GM23338 (cell line): ENCODE measurements around the gene DRG2. TPM values are rescaled to one million over a fixed set of nuclear protein-coding genes. Genes with fewer than 3 reads are reported as not detected.

ENCODE experiments used
- polyA plus RNA-seq: library from polyadenylated mRNA; unstranded; fragments of >200 nt; fragmentation: Nextera tagmentation; extraction: Ambion mirVana; gene quantifications from 2 replicates; pipeline ENCODE4 v1.2.1, GENCODE V29; 2016
- total RNA-seq: library from RNA; depleted of rRNA; stranded (reverse); fragments of >200 nt; shearing (Covaris generic); gene quantifications from 2 replicates; pipeline ENCODE4 v1.2.3, GENCODE V29; 2014; rRNA removed

The DRG2 gene
- total and polyA plus RNA-seq, 2 experiments from 2014 or later, result 36.2 to 48.0 TPM

Other genes with a start within 250 kb of the DRG2 start
- 3.0 and 3.3 TPM in 2 replicates for gene TOM1L2, start 115.5 kb upstream of the DRG2 start, total RNA-seq
- 1.7 and 3.3 TPM in 2 replicates for gene TOM1L2, start 115.5 kb upstream of the DRG2 start, polyA plus RNA-seq
- gene DRC3, start 115.1 kb upstream of the DRG2 start, total RNA-seq, result not detected in 2 replicates
- 0.42 and 1.1 TPM in 2 replicates for gene DRC3, start 115.1 kb upstream of the DRG2 start, polyA plus RNA-seq
- 25.7 and 33.4 TPM in 2 replicates for gene ATPAF2, start 48.8 kb upstream of the DRG2 start, total RNA-seq
- 24.3 and 24.7 TPM in 2 replicates for gene ATPAF2, start 48.8 kb upstream of the DRG2 start, polyA plus RNA-seq
- 11.2 and 11.8 TPM in 2 replicates for gene GID4, start 48.5 kb upstream of the DRG2 start, total RNA-seq
- 5.6 and 6.3 TPM in 2 replicates for gene GID4, start 48.5 kb upstream of the DRG2 start, polyA plus RNA-seq
- 1.0 and 1.3 TPM in 2 replicates for gene MYO15A, start 20.8 kb downstream of the DRG2 start, total RNA-seq
- gene MYO15A, start 20.8 kb downstream of the DRG2 start, polyA plus RNA-seq, result 1.1 and 2.2 TPM in 2 replicates
- gene ALKBH5, start 95.9 kb downstream of the DRG2 start, total RNA-seq, result 103 and 117 TPM in 2 replicates
- 32.2 TPM in 2 replicates for gene ALKBH5, start 95.9 kb downstream of the DRG2 start, polyA plus RNA-seq
- gene LLGL1, start 137.7 kb downstream of the DRG2 start, total RNA-seq, result 118 and 129 TPM in 2 replicates
- gene LLGL1, start 137.7 kb downstream of the DRG2 start, polyA plus RNA-seq, result 5.9 TPM in 2 replicates
- gene FLII, start 170.8 kb downstream of the DRG2 start, total RNA-seq, result 262 and 373 TPM in 2 replicates
- 173 and 175 TPM in 2 replicates for gene FLII, start 170.8 kb downstream of the DRG2 start, polyA plus RNA-seq
- 24.9 and 26.5 TPM in 2 replicates for gene MIEF2, start 172.7 kb downstream of the DRG2 start, total RNA-seq
- 4.9 and 8.2 TPM in 2 replicates for gene MIEF2, start 172.7 kb downstream of the DRG2 start, polyA plus RNA-seq
- gene TOP3A, start 227.0 kb downstream of the DRG2 start, total RNA-seq, result 60.2 and 76.7 TPM in 2 replicates
- 21.7 and 24.9 TPM in 2 replicates for gene TOP3A, start 227.0 kb downstream of the DRG2 start, polyA plus RNA-seq
- 19.0 and 20.1 TPM in 2 replicates for gene SMCR8, start 227.3 kb downstream of the DRG2 start, total RNA-seq
- gene SMCR8, start 227.3 kb downstream of the DRG2 start, polyA plus RNA-seq, result 1.5 and 1.6 TPM in 2 replicates